HepG2 (cell line): Measurements from ENCODE around the gene VWC2L. TPM values are rescaled to one million over a fixed set of nuclear protein-coding genes. Genes with fewer than 3 reads are reported as not detected.
A peak's percentile ranks its signal among the peaks of the same experiment; 100 is the strongest.

ENCODE experiments used
- ATAC-seq: fragments of 200-7000 bp; cut with Tn5 transposase; 3 replicates; pipeline ENCODE4 v1.9.1; 2020; ENCODE audit warnings: mild to moderate bottlenecking, moderate library complexity
- BruUV-seq: library from RNA; stranded (reverse); fragments of 400-500 nt; replicated peaks from 2 replicates; lab custom pipeline; 2021; lab: Mats Ljungman, UMichigan
- CTCF ChIA-PET: fragments of 300-600 bp; formaldehyde crosslinking; extraction: SDS; loops from one replicate; lab custom pipeline; 2021; ENCODE audit warnings: low total read pairs, inconsistent platforms, low intra/inter-chr PET ratio; lab: Yijun Ruan, JAX
- POLR2A ChIA-PET: fragments of 350-600 bp; sonication (Branson Sonifier 250); formaldehyde crosslinking; loops from one replicate; lab custom pipeline; 2020; ENCODE audit warnings: antibody characterized with exemption, inconsistent platforms; lab: Yijun Ruan, JAX
- DNase-seq: peaks from one replicate; pipeline ENCODE4 v3.0.0-alpha.2; 2015; ENCODE audit warnings: low spot score
- FAIRE-seq: peaks from 3 replicates; lab custom pipeline; 2011; peaks lifted over from hg19 to GRCh38; lab: Jason Lieb, UNC
- H2AFZ ChIP-seq: one replicate; pipeline ENCODE4 v1.6.1; 2011; ENCODE audit warnings: low read length, inconsistent platforms
- H3K27ac ChIP-seq: fragments of 300-600 bp; 3 replicates; pipeline ENCODE4 v1.8.0; 2011; ENCODE audit warnings: mixed run types, mild to moderate bottlenecking, mixed read lengths, low read length, inconsistent platforms; ENCODE audit not compliant: insufficient read depth; ENCODE audit errors: extremely low read length
- H3K27me3 ChIP-seq, 2 experiments: fragments of 200-600 bp in 1 of 2; 2 replicates in 1 of 2; 3 replicates in 1 of 2; pipeline versions ENCODE4 v1.6.0 to v1.8.0; 2011; ENCODE audit warnings: low read length in 2 of 2, mild to moderate bottlenecking in 2 of 2, moderate library complexity in 2 of 2, inconsistent platforms in 1 of 2; ENCODE audit not compliant: insufficient read depth in 2 of 2, control insufficient read depth in 1 of 2
- H3K36me3 ChIP-seq, 2 experiments: fragments of 200-600 bp in 1 of 2; replicated peaks in 1 of 2; 2 replicates in 1 of 2; 3 replicates in 1 of 2; pipeline versions ENCODE4 v1.5.1 to v1.8.0; 2011; ENCODE audit warnings: low read length in 2 of 2, inconsistent platforms in 1 of 2; ENCODE audit not compliant: insufficient read depth in 2 of 2, control insufficient read depth in 1 of 2
- H3K4me1 ChIP-seq: 2 replicates; pipeline ENCODE4 v1.5.1; 2012; ENCODE audit warnings: low read length, inconsistent platforms; ENCODE audit not compliant: insufficient read depth
- H3K4me2 ChIP-seq: 2 replicates; pipeline ENCODE4 v1.6.0; 2011; ENCODE audit warnings: low read depth, low read length, inconsistent platforms
- H3K4me3 ChIP-seq, 3 experiments: fragments of 200-600 bp in 1 of 3; sonication (generic), shearing (Covaris generic) in 1 of 3; replicated peaks in 1 of 3; 2 replicates each; pipeline ENCODE4 v1.5.1; 2011 to 2016; ENCODE audit warnings: low read length in 3 of 3, inconsistent platforms in 2 of 3, low read depth in 2 of 3, mild to moderate bottlenecking in 2 of 3, control low read depth in 1 of 3, mixed read lengths in 1 of 3; ENCODE audit not compliant: insufficient read depth in 1 of 3
- H3K79me2 ChIP-seq: one replicate; pipeline ENCODE4 v1.6.1; 2011; ENCODE audit warnings: low read length, inconsistent platforms; ENCODE audit not compliant: insufficient read depth
- H3K9ac ChIP-seq: 2 replicates; pipeline ENCODE4 v1.6.0; 2011; ENCODE audit warnings: mild to moderate bottlenecking, low read depth, low read length, inconsistent platforms; ENCODE audit not compliant: insufficient read depth
- H3K9me3 ChIP-seq: 2 replicates; pipeline ENCODE4 v1.5.1; 2012; ENCODE audit warnings: mild to moderate bottlenecking, low read length
- H4K20me1 ChIP-seq: 2 replicates; pipeline ENCODE4 v1.6.0; 2011; ENCODE audit warnings: inconsistent platforms, mild to moderate bottlenecking, low read length, moderate library complexity; ENCODE audit not compliant: insufficient read depth
- ARID5B ChIP-seq: IDR thresholded peaks from 2 replicates; pipeline ENCODE4 v1.4.0; 2020; ENCODE audit warnings: mild to moderate bottlenecking, missing genetic modification reagents
- CEBPB ChIP-seq: IDR thresholded peaks from 2 replicates; pipeline ENCODE4 v1.6.1; 2011; ENCODE audit warnings: low read depth, low read length, improper control_type of control experiment, borderline replicate concordance
- ELF3 ChIP-seq: IDR thresholded peaks from 2 replicates; pipeline ENCODE4 v1.6.1; 2016; ENCODE audit warnings: missing genetic modification reagents, missing compliant biosample characterization
- FOSL2 ChIP-seq: sonication (generic); formaldehyde crosslinking; IDR thresholded peaks from 2 replicates; pipeline ENCODE4 v1.4.0; 2020; ENCODE audit warnings: missing genetic modification reagents
- KDM1A ChIP-seq: IDR thresholded peaks from 2 replicates; pipeline ENCODE4 v1.6.1; 2016; ENCODE audit warnings: missing compliant biosample characterization
- KLF13 ChIP-seq: sonication (generic); formaldehyde crosslinking; IDR thresholded peaks from 2 replicates; pipeline ENCODE4 v1.4.0; 2020; ENCODE audit warnings: mild to moderate bottlenecking, missing genetic modification reagents
- LCORL ChIP-seq, 2 experiments: fragments of 450-650 bp in 1 of 2; sonication (generic) in 1 of 2; formaldehyde crosslinking in 1 of 2; IDR thresholded peaks; 2 replicates each; pipeline versions ENCODE4 v1.5.0 to v1.6.1; 2017 to 2020; ENCODE audit warnings: antibody characterized with exemption in 1 of 2, missing genetic modification reagents in 1 of 2
- MXI1 ChIP-seq: IDR thresholded peaks from 3 replicates; pipeline ENCODE4 v1.6.1; 2012; ENCODE audit warnings: low read depth, low read length, inconsistent platforms, borderline replicate concordance
- ZNF12 ChIP-seq: sonication (generic); formaldehyde crosslinking; IDR thresholded peaks from 2 replicates; pipeline ENCODE4 v1.5.0; 2020; ENCODE audit warnings: missing genetic modification reagents
- ZNF530 ChIP-seq: sonication (generic); formaldehyde crosslinking; IDR thresholded peaks from 2 replicates; pipeline ENCODE4 v1.5.0; 2020; ENCODE audit warnings: low read depth, mild to moderate bottlenecking, missing genetic modification reagents
- ZNF570 ChIP-seq: sonication (generic); formaldehyde crosslinking; IDR thresholded peaks from 2 replicates; pipeline ENCODE4 v1.4.0; 2020; ENCODE audit warnings: mild to moderate bottlenecking, missing genetic modification reagents, borderline replicate concordance
- WGBS: methylation state at CpG from one replicate; pipeline ENCODE4 v1.1.6; 2017; ENCODE audit warnings: low lambda C conversion rate; 5-methylcytosine and 5-hydroxymethylcytosine counted together
- in situ Hi-C: cut with HindIII; loops from 2 replicates; pipeline ENCODE4 v1.10.0; 2017; ENCODE audit warnings: low pct_unique_long_range_greater_than_20kb; ENCODE audit not compliant: extremely low pct_ligation_motif_present
- intact Hi-C: fragments of 100-400 bp; cut with micrococcal nuclease; formaldehyde crosslinking; loops from one replicate; pipeline ENCODE4 v1.10.0; 2022; ENCODE audit not compliant: unreplicated experiment
- polyA plus RNA-seq, 8 experiments: library from polyadenylated mRNA; depleted of rRNA in 3 of 8; stranded (reverse) in 7 of 8; unstranded in 1 of 8; fragments of >200 nt; fragmentation: Illumina TruSeq in 4 of 8; extraction: Trizol in 4 of 8; gene quantifications; 2 replicates each; pipeline versions ENCODE4 v1.2.1 to v1.2.3, GENCODE V29; 2011 to 2016; ENCODE audit warnings: low read depth in 4 of 8, missing spikeins in 1 of 8, mixed read lengths in 1 of 8; ENCODE audit not compliant: insufficient read depth in 1 of 8
- total RNA-seq, 5 experiments: library from RNA; depleted of rRNA; stranded (reverse); fragments of >200 nt; fragmentation: Illumina TruSeq; extraction: Trizol; gene quantifications; 2 replicates each; pipeline ENCODE4 v1.2.3, GENCODE V29; 2016; ENCODE audit warnings: low read depth in 1 of 5
- TF ChIP-seq, protein P1 (sequence below): IDR thresholded peaks from 2 replicates; pipeline ENCODE4 v1.6.1; 2016; ENCODE audit warnings: low read depth, borderline replicate concordance

VWC2L gene
- total and polyA plus RNA-seq, 2 of the 13 experiments (the other 11 are each of a cell fraction or from before 2014, with no cell fraction given) = not detected

DNA sequence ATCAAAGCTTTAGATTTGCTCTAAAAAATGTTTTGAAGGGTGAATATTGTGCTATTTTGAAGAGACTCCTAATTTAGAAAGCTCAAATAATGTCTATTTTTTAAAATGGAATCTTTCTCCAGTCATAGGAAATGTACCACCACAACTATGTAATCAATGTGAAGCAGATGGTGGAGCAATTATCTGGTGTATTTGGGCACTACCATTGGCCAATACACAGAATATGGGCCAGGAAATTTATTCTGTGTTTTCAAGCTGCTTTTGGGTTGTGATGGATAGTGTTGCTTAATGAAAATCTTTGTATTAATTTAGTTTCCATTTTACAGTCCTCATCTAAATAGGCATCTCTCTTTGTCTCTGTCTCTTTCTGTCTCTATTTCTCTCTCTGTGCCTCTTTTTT, 17.1 kb upstream of the VWC2L start:
- ATAC-seq (no peak), FAIRE-seq (no peak), DNase-seq (no peak)
- Histone ChIP-seq H3K4me1 (no peaks in the 10 kb centered on the region), H3K9me3 (no peaks in the 10 kb centered on the region), H2AFZ (no peak overlapping the region), H3K79me2 (no peaks in the 10 kb centered on the region), H3K27ac (no peak overlapping the region), H3K4me2 (no peak overlapping the region), H3K36me3 (no peaks in the 10 kb centered on the region), H3K9ac (no peak overlapping the region), H4K20me1 (no peaks in the 10 kb centered on the region), H3K4me3 (no peak overlapping the region), H3K27me3 (no peaks in the 10 kb centered on the region)
- in situ Hi-C loops = no loop called here
- ChIA-PET CTCF (no interaction called here), POLR2A (no interaction called here)
- TF ChIP-seq KLF13 = no peak
- no peak for TF ChIP-seq ZNF530
- TF ChIP-seq ELF3 (CRISPR knock-in tag) = no peak
- TF ChIP-seq ZNF12 (CRISPR knock-in tag) = no peak
- TF ChIP-seq MXI1 = no peak
- no TSS peak for BruUV-seq
- intact Hi-C loops = no loop called here

GRCh38 chr2:214395040-214395439, 15.8 kb upstream of the VWC2L start:
- BruUV-seq = no TSS peak
- in situ Hi-C loops (no loop called here), intact Hi-C loops (no loop called here)
- Histone ChIP-seq H3K4me2 (no peak overlapping the region), H4K20me1 (no peaks in the 10 kb centered on the region), H3K27ac (no peak overlapping the region), H3K27me3 (no peaks in the 10 kb centered on the region), H3K4me3 (no peak overlapping the region), H2AFZ (no peak overlapping the region), H3K79me2 (no peaks in the 10 kb centered on the region), H3K4me1 (no peaks in the 10 kb centered on the region), H3K9ac (no peak overlapping the region), H3K9me3 (no peaks in the 10 kb centered on the region), H3K36me3 (no peaks in the 10 kb centered on the region)
- WGBS = 15% methylated on average over 1 of the region's 1 CpG
- no peak for FAIRE-seq
- POLR2A ChIA-PET = no interaction called here
- TF ChIP-seq ZNF570 (CRISPR knock-in tag) (no peak), FOSL2 (CRISPR knock-in tag) (no peak), ARID5B (no peak), LCORL (IDR thresholded peaks at IDR 0.05) (no peak), LCORL (CRISPR knock-in tag; IDR thresholded peaks at IDR 0.05) (no peak), KDM1A (CRISPR knock-in tag) (no peak), CEBPB (peak; percentile 73; the same call in 1 of the 2 replicates)
- TF ChIP-seq, protein P1, sequence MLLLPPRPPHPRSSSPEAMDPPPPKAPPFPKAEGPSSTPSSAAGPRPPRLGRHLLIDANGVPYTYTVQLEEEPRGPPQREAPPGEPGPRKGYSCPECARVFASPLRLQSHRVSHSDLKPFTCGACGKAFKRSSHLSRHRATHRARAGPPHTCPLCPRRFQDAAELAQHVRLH = no peak
- CTCF ChIA-PET = no interaction called here
- ATAC-seq = no peak
- no peak for DNase-seq
